ENCODE data around the gene ERN2. TPM values are rescaled to one million over a fixed set of nuclear protein-coding genes. Genes with fewer than 3 reads are reported as not detected.
"Not testable (repeated sequence)": the region's sequence is repeated elsewhere in the genome, so short reads cannot be mapped to it uniquely, and the experiment has no call there.

Gene ERN2
- not detected for total RNA-seq

- intact Hi-C loops (cut with DNase I, micrococcal nuclease): no loop called here
- no peak within 1 kb of the TSS for H3K27ac Mint-ChIP-seq
- no peaks in the 10 kb centered on the region for H3K36me3 Mint-ChIP-seq (ENCODE audit: low read depth)
- ChIA-PET POLR2A (no interaction called here), CTCF (no interaction called here)
- no peak within 1 kb of the TSS for H3K4me3 Mint-ChIP-seq
- peaks cover 34% of the 10 kb centered on the region for H3K27me3 Mint-ChIP-seq
- ATAC-seq (no peak), DNase-seq (no peak)
- H3K9me3 Mint-ChIP-seq (ENCODE audit: low read depth): peaks cover 10% of the 10 kb centered on the region
- H3K4me1 Mint-ChIP-seq: no peaks in the 10 kb centered on the region
Observed at GRCh38 chr16:23712976-23713375, at the start of gene ERN2. Gene ERN2 (minus strand): TSS chr16:23713222. CDS start chr16:23713187, 35 bp downstream.

- DNase-seq: no peak
- Mint-ChIP-seq H3K27ac (no peak overlapping the region), H3K4me3 (no peak overlapping the region), H3K36me3 (ENCODE audit: low read depth) (no peaks in the 10 kb centered on the region), H3K9me3 (ENCODE audit: low read depth) (no peaks in the 10 kb centered on the region), H3K4me1 (no peaks in the 10 kb centered on the region), H3K27me3 (peaks cover 39% of the 10 kb centered on the region)
- no peak for ATAC-seq
- intact Hi-C loops (cut with DNase I, micrococcal nuclease): no loop called here
- POLR2A ChIA-PET: interaction anchor here (0.5 kb wide), 1 partner anchor 10 kb away, joined by 3 read pairs; no protein-coding TSS in a partner anchor
- CTCF ChIA-PET: interaction anchor here (1.6 kb wide), 1 partner anchor 252 kb away, joined by 5 read pairs; no protein-coding TSS in a partner anchor
Observed at GRCh38 chr16:23757937-23758619, 45.1 kb upstream of the ERN2 start.

GRCh38 chr16:23757116-23757515 is 44.1 kb upstream of the ERN2 start:
- H3K27ac Mint-ChIP-seq: no peak overlapping the region
- H3K9me3 Mint-ChIP-seq (ENCODE audit: low read depth): no peaks in the 10 kb centered on the region
- intact Hi-C loops (cut with DNase I, micrococcal nuclease): no loop called here
- H3K4me3 Mint-ChIP-seq: no peak overlapping the region
- ChIA-PET POLR2A (no interaction called here), CTCF (interaction anchor here (1.6 kb wide), 1 partner anchor 253 kb away, joined by 5 read pairs; no protein-coding TSS in a partner anchor)
- H3K36me3 Mint-ChIP-seq (ENCODE audit: low read depth): no peaks in the 10 kb centered on the region
- no peak for ATAC-seq
- peaks cover 40% of the 10 kb centered on the region for H3K27me3 Mint-ChIP-seq
- no peaks in the 10 kb centered on the region for H3K4me1 Mint-ChIP-seq
- DNase-seq: no peak

GRCh38 chr16:23755484-23755809 is 42.4 kb upstream of the ERN2 start:
- Mint-ChIP-seq H3K36me3 (ENCODE audit: low read depth) (no peaks in the 10 kb centered on the region), H3K4me3 (no peak overlapping the region), H3K27me3 (peaks cover 42% of the 10 kb centered on the region), H3K27ac (no peak overlapping the region), H3K4me1 (no peaks in the 10 kb centered on the region), H3K9me3 (ENCODE audit: low read depth) (no peaks in the 10 kb centered on the region)
- DNase-seq (no peak), ATAC-seq (no peak)
- intact Hi-C loops (cut with DNase I, micrococcal nuclease): no loop called here
- ChIA-PET CTCF (interaction anchor here (0.5 to 0.6 kb wide), 2 partner anchors 45 to 254 kb away, joined by 3 to 4 read pairs; no protein-coding TSS in a partner anchor), POLR2A (no interaction called here)

GRCh38 chr16:23754594-23755483 is 41.8 kb upstream of the ERN2 start, which contains the start of gene CHP2:
Gene CHP2 (plus strand): TSS chr16:23755026. CDS start chr16:23755050, 24 bp downstream.
- ChIA-PET POLR2A (no interaction called here), CTCF (interaction anchor here (0.5 to 0.6 kb wide), 2 partner anchors 46 to 255 kb away, joined by 3 to 4 read pairs; no protein-coding TSS in a partner anchor)
- DNase-seq (peak; percentile 11), ATAC-seq (no peak)
- intact Hi-C loops (cut with DNase I, micrococcal nuclease): no loop called here
- Mint-ChIP-seq H3K36me3 (ENCODE audit: low read depth) (no peaks in the 10 kb centered on the region), H3K27me3 (peaks cover 39% of the 10 kb centered on the region), H3K4me1 (no peaks in the 10 kb centered on the region), H3K27ac (no peak within 1 kb of the TSS), H3K9me3 (ENCODE audit: low read depth) (no peaks in the 10 kb centered on the region), H3K4me3 (no peak within 1 kb of the TSS)

- no peak overlapping the region for H3K27ac Mint-ChIP-seq
- POLR2A ChIA-PET: no interaction called here
- no peak overlapping the region for H3K4me3 Mint-ChIP-seq
- no peaks in the 10 kb centered on the region for H3K36me3 Mint-ChIP-seq (ENCODE audit: low read depth)
- H3K27me3 Mint-ChIP-seq: peaks cover 41% of the 10 kb centered on the region
- intact Hi-C loops (cut with DNase I, micrococcal nuclease): no loop called here
- H3K9me3 Mint-ChIP-seq (ENCODE audit: low read depth): no peaks in the 10 kb centered on the region
- DNase-seq (no peak), ATAC-seq (no peak)
- CTCF ChIA-PET: no interaction called here
- H3K4me1 Mint-ChIP-seq: no peaks in the 10 kb centered on the region
Observed at GRCh38 chr16:23753908-23754593, 41.0 kb upstream of the ERN2 start.

GRCh38 chr16:23751053-23751452 is 38.0 kb upstream of the ERN2 start:
- H3K9me3 Mint-ChIP-seq (ENCODE audit: low read depth); H3K4me3 Mint-ChIP-seq; H3K36me3 Mint-ChIP-seq (ENCODE audit: low read depth); CTCF ChIA-PET; intact Hi-C loops (cut with DNase I, micrococcal nuclease); ATAC-seq; H3K4me1 Mint-ChIP-seq; H3K27ac Mint-ChIP-seq; DNase-seq: not testable (repeated sequence)
- peaks cover 28% of the 10 kb centered on the region for H3K27me3 Mint-ChIP-seq
- POLR2A ChIA-PET: interaction anchor here (0.7 kb wide), 1 partner anchor 19 kb away, joined by 4 read pairs; no protein-coding TSS in a partner anchor

- ATAC-seq (no peak), DNase-seq (no peak)
- intact Hi-C loops (cut with DNase I, micrococcal nuclease): no loop called here
- no peaks in the 10 kb centered on the region for H3K36me3 Mint-ChIP-seq (ENCODE audit: low read depth)
- peaks cover 20% of the 10 kb centered on the region for H3K27me3 Mint-ChIP-seq
- CTCF ChIA-PET: interaction anchor here (1.4 kb wide), 1 partner anchor 13 kb away, joined by 3 read pairs; no protein-coding TSS in a partner anchor
- H3K27ac Mint-ChIP-seq: no peak overlapping the region
- peaks cover 4% of the 10 kb centered on the region for H3K9me3 Mint-ChIP-seq (ENCODE audit: low read depth)
- H3K4me3 Mint-ChIP-seq: no peak overlapping the region
- POLR2A ChIA-PET: no interaction called here
- H3K4me1 Mint-ChIP-seq: no peaks in the 10 kb centered on the region
Observed at GRCh38 chr16:23748630-23749029, 35.6 kb upstream of the ERN2 start.

- ATAC-seq (no peak), DNase-seq (no peak)
- Mint-ChIP-seq H3K27ac (no peak overlapping the region), H3K4me3 (no peak overlapping the region), H3K27me3 (peaks cover 30% of the 10 kb centered on the region), H3K9me3 (ENCODE audit: low read depth) (peaks cover 4% of the 10 kb centered on the region), H3K4me1 (no peaks in the 10 kb centered on the region), H3K36me3 (ENCODE audit: low read depth) (no peaks in the 10 kb centered on the region)
- intact Hi-C loops (cut with DNase I, micrococcal nuclease): no loop called here
- POLR2A ChIA-PET: no interaction called here
- CTCF ChIA-PET: interaction anchor here (0.6 to 1.9 kb wide), 5 partner anchors 9 to 1411 kb away, joined by 3 to 5 read pairs (median 3); no protein-coding TSS in a partner anchor
Observed at GRCh38 chr16:23745263-23745662, 32.2 kb upstream of the ERN2 start.

GRCh38 chr16:23742766-23743165 is 29.7 kb upstream of the ERN2 start:
- Mint-ChIP-seq H3K9me3 (ENCODE audit: low read depth) (peaks cover 4% of the 10 kb centered on the region), H3K4me1 (no peaks in the 10 kb centered on the region), H3K36me3 (ENCODE audit: low read depth) (no peaks in the 10 kb centered on the region), H3K27me3 (peaks cover 28% of the 10 kb centered on the region), H3K27ac (no peak overlapping the region), H3K4me3 (no peak overlapping the region)
- DNase-seq: no peak
- ChIA-PET POLR2A (no interaction called here), CTCF (no interaction called here)
- intact Hi-C loops (cut with DNase I, micrococcal nuclease): no loop called here
- no peak for ATAC-seq

- DNase-seq (no peak), ATAC-seq (no peak)
- Mint-ChIP-seq H3K4me3 (no peak overlapping the region), H3K36me3 (ENCODE audit: low read depth) (no peaks in the 10 kb centered on the region), H3K27me3 (peaks cover 25% of the 10 kb centered on the region), H3K27ac (no peak overlapping the region), H3K9me3 (ENCODE audit: low read depth) (peaks cover 4% of the 10 kb centered on the region), H3K4me1 (no peaks in the 10 kb centered on the region)
- ChIA-PET CTCF (no interaction called here), POLR2A (no interaction called here)
- intact Hi-C loops (cut with DNase I, micrococcal nuclease): no loop called here
Observed at GRCh38 chr16:23741675-23742303, 28.8 kb upstream of the ERN2 start.
